Peyer's patch (tissue), 4 donors: Measurements from ENCODE around the gene AGPS. TPM values are rescaled to one million over a fixed set of nuclear protein-coding genes. Genes with fewer than 3 reads are reported as not detected.

Experiments
- DNase-seq, 3 donors: peaks; one replicate each; pipeline ENCODE4 v3.0.0-alpha.2; 2017 to 2019
- H3K27ac ChIP-seq, 4 donors: fragments of 200-600 bp; sonication (generic); one replicate each; pipeline ENCODE4 v1.5.1; 2016 to 2019
- H3K27me3 ChIP-seq, 2 donors: fragments of 200-600 bp; sonication (generic); one replicate each; pipeline ENCODE4 v1.5.1; 2019
- H3K36me3 ChIP-seq, 3 donors: fragments of 200-600 bp; sonication (generic); one replicate each; pipeline ENCODE4 v1.5.1; 2016 to 2019
- H3K4me1 ChIP-seq, 4 donors: fragments of 200-600 bp; sonication (generic); one replicate each; pipeline ENCODE4 v1.5.1; 2016 to 2019
- H3K4me3 ChIP-seq, 4 donors: fragments of 200-600 bp; sonication (generic); 1 replicate in 3 of 4; 2 replicates in 1 of 4; pipeline ENCODE4 v1.5.1; 2016 to 2019; ENCODE audit warnings: mild to moderate bottlenecking in 1 of 4
- H3K9me3 ChIP-seq, 4 donors: fragments of 200-600 bp; sonication (generic); one replicate each; pipeline ENCODE4 v1.5.1; 2016 to 2019; ENCODE audit warnings: mild to moderate bottlenecking in 1 of 4
- CTCF ChIP-seq, 6 experiments: fragments of 450-650 bp in 4 of 6; fragments of 200-600 bp in 2 of 6; sonication (generic) in 1 of 6; IDR thresholded peaks; one replicate each; pipeline ENCODE4 v1.5.1; 2017 to 2019; ENCODE audit warnings: antibody characterized with exemption in 6 of 6, mild to moderate bottlenecking in 3 of 6, moderate library complexity in 1 of 6
- POLR2A ChIP-seq, 2 donors: fragments of 450-650 bp; IDR thresholded peaks; one replicate each; pipeline ENCODE4 v1.5.1; 2017; ENCODE audit warnings: antibody characterized with exemption in 2 of 2, mild to moderate bottlenecking in 2 of 2, moderate library complexity in 2 of 2
- total RNA-seq, 4 donors: library from RNA; depleted of rRNA; stranded (reverse); fragments of >200 nt; gene quantifications; one replicate each; pipeline ENCODE4 v1.1.0, GENCODE V29; 2016

AGPS gene
- total RNA-seq, 4 donors from 2014 or later = 18.2 to 26.3 (median 21.0) TPM

GRCh38 chr2:177506505-177506904 lies 113.9 kb downstream of the AGPS start:
- Histone ChIP-seq H3K4me1 (no peaks in the 10 kb centered on the region), H3K36me3 (peaks cover 0 to 15% (median 0%) of the 10 kb centered on the region in 3 donors), H3K9me3 (no peaks in the 10 kb centered on the region), H3K27me3 (no peaks in the 10 kb centered on the region), H3K27ac (no peak overlapping the region), H3K4me3 (no peak overlapping the region)
- no peak for DNase-seq
- TF ChIP-seq POLR2A (IDR thresholded peaks at IDR 0.05) (no peak), CTCF (IDR thresholded peaks at IDR 0.05) (no peak)

- Histone ChIP-seq H3K4me3 (no peak overlapping the region), H3K9me3 (no peaks in the 10 kb centered on the region), H3K4me1 (no peaks in the 10 kb centered on the region), H3K27ac (no peak overlapping the region), H3K27me3 (no peaks in the 10 kb centered on the region), H3K36me3 (peaks cover 0 to 15% (median 0%) of the 10 kb centered on the region in 3 donors)
- TF ChIP-seq POLR2A (IDR thresholded peaks at IDR 0.05) (no peak), CTCF (IDR thresholded peaks at IDR 0.05) (no peak)
- DNase-seq = no peak
These were observed 114.4 kb downstream of the AGPS start for GRCh38 chr2:177506998-177507397.

- Histone ChIP-seq H3K27ac (no peak overlapping the region), H3K27me3 (no peaks in the 10 kb centered on the region), H3K9me3 (no peaks in the 10 kb centered on the region), H3K36me3 (peaks cover 0 to 4% (median 0%) of the 10 kb centered on the region in 3 donors), H3K4me3 (no peak overlapping the region), H3K4me1 (no peaks in the 10 kb centered on the region)
- DNase-seq = no peak
- TF ChIP-seq POLR2A (IDR thresholded peaks at IDR 0.05) (no peak), CTCF (IDR thresholded peaks at IDR 0.05) (no peak)
These were observed 124.4 kb downstream of the AGPS start for GRCh38 chr2:177516824-177517544.

- Histone ChIP-seq H3K4me1 (no peaks in the 10 kb centered on the region), H3K36me3 (peaks cover 0 to 3% (median 0%) of the 10 kb centered on the region in 3 donors), H3K27me3 (no peaks in the 10 kb centered on the region), H3K4me3 (no peak overlapping the region), H3K27ac (no peak overlapping the region), H3K9me3 (no peaks in the 10 kb centered on the region)
- no peak for TF ChIP-seq CTCF (IDR thresholded peaks at IDR 0.05)
- no peak for DNase-seq
These were observed 126.2 kb downstream of the AGPS start for GRCh38 chr2:177518754-177519153.

GRCh38 chr2:177519534-177520115 lies 127.1 kb downstream of the AGPS start:
- H3K9me3 ChIP-seq = no peaks in the 10 kb centered on the region
- no peaks in the 10 kb centered on the region for H3K27me3 ChIP-seq
- TF ChIP-seq POLR2A (IDR thresholded peaks at IDR 0.05) = no peak
- no peak for TF ChIP-seq CTCF (IDR thresholded peaks at IDR 0.05)
- H3K4me1 ChIP-seq = no peaks in the 10 kb centered on the region
- no peak overlapping the region for H3K4me3 ChIP-seq
- peak in 1 of 3 donors; percentile 49 for DNase-seq
- H3K27ac ChIP-seq = peak overlapping the region in 2 of 4 donors; percentile 46 to 67
- H3K36me3 ChIP-seq = peaks cover 0 to 7% (median 0%) of the 10 kb centered on the region in 3 donors
